ENCODE results near the gene SH3RF3. TPM values are rescaled to one million over a fixed set of nuclear protein-coding genes. Genes with fewer than 3 reads are reported as not detected.

SH3RF3 gene
- total RNA-seq, 2 donors from 2014 or later: 1.5 to 1.8 TPM

GRCh38 chr2:109339519-109339966, 210.5 kb downstream of the SH3RF3 start:
- no peaks in the 10 kb centered on the region for H3K27me3 ChIP-seq (ENCODE audit: control insufficient read depth, insufficient read depth, low read length, poor library complexity, severe bottlenecking)
- peaks cover 8% of the 10 kb centered on the region for H3K9me3 ChIP-seq (ENCODE audit: control insufficient read depth, low read length)
- no peak for DNase-seq
- H3K27me3 Mint-ChIP-seq (ENCODE audit: insufficient read depth): no peaks in the 10 kb centered on the region
- no peaks in the 10 kb centered on the region for H3K4me1 ChIP-seq (ENCODE audit: control insufficient read depth, insufficient read depth, low read length)
- TF ChIP-seq CTCF (conservative IDR thresholded peaks at IDR 0.05): no peak
- no peaks in the 10 kb centered on the region for H3K36me3 Mint-ChIP-seq (ENCODE audit: low read depth)
- no peaks in the 10 kb centered on the region for H3K36me3 ChIP-seq (ENCODE audit: control insufficient read depth, insufficient read depth, low read length)
- H3K9me3 Mint-ChIP-seq: peaks cover 6% of the 10 kb centered on the region
- no peak overlapping the region for H3K27ac ChIP-seq (ENCODE audit: low read depth, low read length)
- no peak overlapping the region for H3K27ac Mint-ChIP-seq
- 86 to 100% methylated on average over 4 to 5 of the region's 6 CpGs for whole genome bisulfite sequencing, 2 experiments (ENCODE audit: insufficient coverage in 1 of 2, insufficient read length in 1 of 2)
- H3K4me1 Mint-ChIP-seq: peaks cover 7% of the 10 kb centered on the region
- no peak overlapping the region for H3K4me3 Mint-ChIP-seq
- no peak overlapping the region for H3K9ac ChIP-seq (ENCODE audit: extremely low read depth, low read length, poor library complexity, severe bottlenecking)
- H3K4me3 ChIP-seq (ENCODE audit: low read length): no peak overlapping the region

GRCh38 chr2:109340381-109340780, 211.4 kb downstream of the SH3RF3 start:
- Mint-ChIP-seq H3K27ac (no peak overlapping the region), H3K36me3 (ENCODE audit: low read depth) (no peaks in the 10 kb centered on the region), H3K27me3 (ENCODE audit: insufficient read depth) (no peaks in the 10 kb centered on the region), H3K4me1 (peaks cover 7% of the 10 kb centered on the region), H3K9me3 (peaks cover 6% of the 10 kb centered on the region), H3K4me3 (no peak overlapping the region)
- peaks cover 8% of the 10 kb centered on the region for H3K9me3 ChIP-seq (ENCODE audit: control insufficient read depth, low read length)
- H3K4me3 ChIP-seq (ENCODE audit: low read length): no peak overlapping the region
- 91 to 100% methylated on average over 4 of the region's 4 CpGs for WGBS, 2 experiments (ENCODE audit: insufficient coverage in 1 of 2, insufficient read length in 1 of 2)
- H3K27ac ChIP-seq (ENCODE audit: low read depth, low read length): no peak overlapping the region
- no peak overlapping the region for H3K9ac ChIP-seq (ENCODE audit: extremely low read depth, low read length, poor library complexity, severe bottlenecking)
- TF ChIP-seq CTCF (conservative IDR thresholded peaks at IDR 0.05): no peak
- H3K27me3 ChIP-seq (ENCODE audit: control insufficient read depth, insufficient read depth, low read length, poor library complexity, severe bottlenecking): no peaks in the 10 kb centered on the region
- no peak for DNase-seq
- no peaks in the 10 kb centered on the region for H3K36me3 ChIP-seq (ENCODE audit: control insufficient read depth, insufficient read depth, low read length)
- H3K4me1 ChIP-seq (ENCODE audit: control insufficient read depth, insufficient read depth, low read length): no peaks in the 10 kb centered on the region

- H3K27me3 ChIP-seq (ENCODE audit: control insufficient read depth, insufficient read depth, low read length, poor library complexity, severe bottlenecking): no peaks in the 10 kb centered on the region
- H3K27ac ChIP-seq (ENCODE audit: low read depth, low read length): no peak overlapping the region
- H3K36me3 ChIP-seq (ENCODE audit: control insufficient read depth, insufficient read depth, low read length): no peaks in the 10 kb centered on the region
- H3K9ac ChIP-seq (ENCODE audit: extremely low read depth, low read length, poor library complexity, severe bottlenecking): no peak overlapping the region
- Mint-ChIP-seq H3K36me3 (ENCODE audit: low read depth) (no peaks in the 10 kb centered on the region), H3K4me3 (no peak overlapping the region), H3K27me3 (ENCODE audit: insufficient read depth) (no peaks in the 10 kb centered on the region), H3K9me3 (peaks cover 6% of the 10 kb centered on the region), H3K4me1 (no peaks in the 10 kb centered on the region), H3K27ac (no peak overlapping the region)
- peaks cover 8% of the 10 kb centered on the region for H3K9me3 ChIP-seq (ENCODE audit: control insufficient read depth, low read length)
- H3K4me3 ChIP-seq (ENCODE audit: low read length): no peak overlapping the region
- 90 to 95% methylated on average over 6 to 7 of the region's 7 CpGs for WGBS, 2 experiments (ENCODE audit: insufficient coverage in 1 of 2, insufficient read length in 1 of 2)
- TF ChIP-seq CTCF (conservative IDR thresholded peaks at IDR 0.05): no peak
- no peak for DNase-seq
- H3K4me1 ChIP-seq (ENCODE audit: control insufficient read depth, insufficient read depth, low read length): no peaks in the 10 kb centered on the region
Observed at GRCh38 chr2:109341355-109342255, 212.6 kb downstream of the SH3RF3 start.
